SU-DHL-6 (cell line): ENCODE results near the gene ATP8B2.
"Not testable (repeated sequence)": the region's sequence is repeated elsewhere in the genome, so short reads cannot be mapped to it uniquely, and the experiment has no call there.

Source experiments
- EZH2phosphoT487 ChIP-seq: fragments of 200-600 bp; sonication (generic), shearing (Covaris generic); conservative IDR thresholded peaks from 2 replicates; pipeline ENCODE4 v1.6.1; 2018; ENCODE audit warnings: mild to moderate bottlenecking, antibody characterized with exemption, low read length, moderate library complexity, mixed read lengths
- TF ChIP-seq, protein P1 (sequence below): fragments of 200-600 bp; sonication (generic); IDR thresholded peaks from one replicate; pipeline ENCODE4 v1.5.1; 2017; ENCODE audit warnings: antibody characterized with exemption, mild to moderate bottlenecking, low read length, moderate library complexity; ENCODE audit not compliant: insufficient read depth, poor library complexity, severe bottlenecking

DNA sequence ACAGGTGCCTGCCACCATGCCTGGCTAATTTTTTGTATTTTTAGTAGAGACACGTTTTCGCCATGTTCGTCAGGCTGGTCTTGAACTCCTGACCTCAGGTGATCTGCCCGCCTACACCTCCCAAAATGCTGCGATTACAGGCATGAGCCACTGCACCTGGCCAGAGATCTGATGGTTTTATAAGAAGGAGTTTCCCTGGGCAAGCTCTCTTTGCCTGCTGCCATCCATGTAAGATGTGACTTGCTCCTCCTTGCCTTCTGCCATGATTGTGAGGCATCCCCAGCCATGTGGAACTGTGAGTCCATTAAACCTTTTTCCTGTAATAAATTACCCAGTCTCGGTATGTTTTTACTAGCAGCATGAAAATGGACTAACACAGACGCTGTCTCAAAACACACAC is 16.2 kb upstream of the ATP8B2 start:
- TF ChIP-seq, protein P1, sequence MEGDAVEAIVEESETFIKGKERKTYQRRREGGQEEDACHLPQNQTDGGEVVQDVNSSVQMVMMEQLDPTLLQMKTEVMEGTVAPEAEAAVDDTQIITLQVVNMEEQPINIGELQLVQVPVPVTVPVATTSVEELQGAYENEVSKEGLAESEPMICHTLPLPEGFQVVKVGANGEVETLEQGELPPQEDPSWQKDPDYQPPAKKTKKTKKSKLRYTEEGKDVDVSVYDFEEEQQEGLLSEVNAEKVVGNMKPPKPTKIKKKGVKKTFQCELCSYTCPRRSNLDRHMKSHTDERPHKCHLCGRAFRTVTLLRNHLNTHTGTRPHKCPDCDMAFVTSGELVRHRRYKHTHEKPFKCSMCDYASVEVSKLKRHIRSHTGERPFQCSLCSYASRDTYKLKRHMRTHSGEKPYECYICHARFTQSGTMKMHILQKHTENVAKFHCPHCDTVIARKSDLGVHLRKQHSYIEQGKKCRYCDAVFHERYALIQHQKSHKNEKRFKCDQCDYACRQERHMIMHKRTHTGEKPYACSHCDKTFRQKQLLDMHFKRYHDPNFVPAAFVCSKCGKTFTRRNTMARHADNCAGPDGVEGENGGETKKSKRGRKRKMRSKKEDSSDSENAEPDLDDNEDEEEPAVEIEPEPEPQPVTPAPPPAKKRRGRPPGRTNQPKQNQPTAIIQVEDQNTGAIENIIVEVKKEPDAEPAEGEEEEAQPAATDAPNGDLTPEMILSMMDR = not testable (repeated sequence)
- TF ChIP-seq EZH2phosphoT487 = not testable (repeated sequence)
